HepG2 (cell line): ENCODE measurements around the gene CAPS. TPM values are rescaled to one million over a fixed set of nuclear protein-coding genes. Genes with fewer than 3 reads are reported as not detected.

Experiments used
- FOXJ3 ChIP-seq: sonication (generic); formaldehyde crosslinking; IDR thresholded peaks from 2 replicates; pipeline ENCODE4 v1.4.0; 2020; ENCODE audit warnings: missing genetic modification reagents, mild to moderate bottlenecking, borderline replicate concordance
- FOXM1 ChIP-seq: sonication (generic); formaldehyde crosslinking; IDR thresholded peaks from 2 replicates; pipeline ENCODE4 v1.5.0; 2020; ENCODE audit warnings: missing genetic modification reagents
- HDAC2 ChIP-seq: sonication (generic); formaldehyde crosslinking; IDR thresholded peaks from 2 replicates; pipeline ENCODE4 v1.4.0; 2020; ENCODE audit warnings: missing genetic modification reagents
- HMG20B ChIP-seq: conservative IDR thresholded peaks from 2 replicates; pipeline ENCODE4 v1.6.1; 2016; ENCODE audit warnings: missing genetic modification reagents, missing compliant biosample characterization
- NFATC3 ChIP-seq: sonication (generic); formaldehyde crosslinking; IDR thresholded peaks from 2 replicates; pipeline ENCODE4 v1.5.1; 2020; ENCODE audit warnings: mild to moderate bottlenecking, missing genetic modification reagents
- NR2F1 ChIP-seq, 2 experiments: fragments of 450-650 bp in 1 of 2; formaldehyde crosslinking in 1 of 2; IDR thresholded peaks; 2 replicates each; pipeline versions ENCODE4 v1.5.0 to v1.6.1; 2016 to 2020; ENCODE audit warnings: mild to moderate bottlenecking in 1 of 2, missing compliant biosample characterization in 1 of 2, missing genetic modification reagents in 1 of 2, moderate library complexity in 1 of 2
- POGZ ChIP-seq: sonication (generic); formaldehyde crosslinking; IDR thresholded peaks from 2 replicates; pipeline ENCODE4 v1.4.0; 2020; ENCODE audit warnings: mild to moderate bottlenecking, missing genetic modification reagents
- YEATS4 ChIP-seq: sonication (generic); formaldehyde crosslinking; IDR thresholded peaks from 2 replicates; pipeline ENCODE4 v1.4.0; 2020; ENCODE audit warnings: missing genetic modification reagents, borderline replicate concordance
- ZFYVE20 ChIP-seq: sonication (generic); formaldehyde crosslinking; IDR thresholded peaks from 2 replicates; pipeline ENCODE4 v1.8.0; 2023; ENCODE audit warnings: low read depth, mild to moderate bottlenecking, moderate library complexity, missing genetic modification reagents, borderline replicate concordance
- ZNF225 ChIP-seq: sonication (generic); formaldehyde crosslinking; IDR thresholded peaks from 2 replicates; pipeline ENCODE4 v1.4.0; 2020; ENCODE audit warnings: mild to moderate bottlenecking, missing genetic modification reagents
- ZNF451 ChIP-seq: sonication (generic); formaldehyde crosslinking; IDR thresholded peaks from 2 replicates; pipeline ENCODE4 v1.5.0; 2020; ENCODE audit warnings: mild to moderate bottlenecking, missing genetic modification reagents
- ZNF614 ChIP-seq: IDR thresholded peaks from 2 replicates; pipeline ENCODE4 v1.6.1; 2018; ENCODE audit warnings: missing biosample characterization, missing genetic modification reagents, inconsistent platforms, borderline replicate concordance
- polyA plus RNA-seq, 8 experiments: library from polyadenylated mRNA; depleted of rRNA in 3 of 8; stranded (reverse) in 7 of 8; unstranded in 1 of 8; fragments of >200 nt; fragmentation: Illumina TruSeq in 4 of 8; extraction: Trizol in 4 of 8; gene quantifications; 2 replicates each; pipeline versions ENCODE4 v1.2.1 to v1.2.3, GENCODE V29; 2011 to 2016; ENCODE audit warnings: low read depth in 4 of 8, missing spikeins in 1 of 8, mixed read lengths in 1 of 8; ENCODE audit not compliant: insufficient read depth in 1 of 8
- total RNA-seq, 5 experiments: library from RNA; depleted of rRNA; stranded (reverse); fragments of >200 nt; fragmentation: Illumina TruSeq; extraction: Trizol; gene quantifications; 2 replicates each; pipeline ENCODE4 v1.2.3, GENCODE V29; 2016; ENCODE audit warnings: low read depth in 1 of 5
- TF ChIP-seq, protein P1 (sequence below): sonication (generic); formaldehyde crosslinking; IDR thresholded peaks from 2 replicates; pipeline ENCODE4 v1.4.0; 2020; ENCODE audit warnings: missing genetic modification reagents, mild to moderate bottlenecking, borderline replicate concordance
- TF ChIP-seq, protein P2 (sequence below): sonication (generic); formaldehyde crosslinking; IDR thresholded peaks from 2 replicates; pipeline ENCODE4 v1.5.1; 2020; ENCODE audit warnings: mild to moderate bottlenecking, missing genetic modification reagents, borderline replicate concordance
- TF ChIP-seq, protein P3 (sequence below), 2 experiments: IDR thresholded peaks; 2 replicates each; pipeline ENCODE4 v1.6.1; 2011 to 2012; ENCODE audit warnings: low read length in 2 of 2, borderline replicate concordance in 1 of 2, low read depth in 1 of 2, mild to moderate bottlenecking in 1 of 2, moderate library complexity in 1 of 2
- TF ChIP-seq, protein P4 (sequence below): IDR thresholded peaks from 2 replicates; pipeline ENCODE4 v1.6.1; 2018; ENCODE audit warnings: missing genetic modification reagents

Gene CAPS
- total and polyA plus RNA-seq, 2 of the 13 experiments (the other 11 are each of a cell fraction or from before 2014, with no cell fraction given), result 3.1 TPM

DNA sequence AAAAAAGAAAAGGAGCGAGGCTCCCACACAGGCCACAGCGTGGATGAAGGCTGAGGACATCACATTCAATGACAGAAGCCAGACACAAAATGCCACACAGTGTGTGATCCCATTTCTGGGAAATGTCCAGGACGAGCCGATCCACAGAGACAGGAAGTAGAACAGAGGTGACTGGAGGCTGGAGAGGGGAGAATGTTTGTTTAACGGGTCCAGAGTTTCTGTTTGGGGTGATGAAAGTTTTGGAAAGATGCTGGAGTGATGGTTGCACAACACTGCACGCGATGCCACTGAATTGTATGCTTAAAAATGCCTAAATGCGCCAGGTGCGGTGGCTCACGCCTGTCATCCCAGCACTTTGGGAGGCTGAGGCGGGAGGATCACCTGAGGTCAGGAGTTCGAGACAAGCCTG lies 43.1 kb upstream of the CAPS start (continued):
- TF ChIP-seq ZNF614 (CRISPR knock-in tag) (peak; percentile 99), HDAC2 (CRISPR knock-in tag) (peak; percentile 98), ZFYVE20 (no peak), HMG20B (CRISPR knock-in tag) (peak; percentile 81; the same call in 1 of the 2 replicates), FOXJ3 (peak; percentile 91; the same call in 1 of the 2 replicates), ZNF225 (CRISPR knock-in tag) (no peak), NFATC3 (no peak), NR2F1 (CRISPR knock-in tag; IDR thresholded peaks at IDR 0.05) (peak in 1 of 2 experiments; percentile 25; a peak in 1 of 4 replicates), YEATS4 (CRISPR knock-in tag) (peak; percentile 55; the same call in 1 of the 2 replicates), ZNF451 (CRISPR knock-in tag) (0 out of 2 replicates have a peak, but pooled peaks have one; percentile 45), POGZ (CRISPR knock-in tag) (peak; percentile 89), FOXM1 (no peak)
- TF ChIP-seq, protein P1, sequence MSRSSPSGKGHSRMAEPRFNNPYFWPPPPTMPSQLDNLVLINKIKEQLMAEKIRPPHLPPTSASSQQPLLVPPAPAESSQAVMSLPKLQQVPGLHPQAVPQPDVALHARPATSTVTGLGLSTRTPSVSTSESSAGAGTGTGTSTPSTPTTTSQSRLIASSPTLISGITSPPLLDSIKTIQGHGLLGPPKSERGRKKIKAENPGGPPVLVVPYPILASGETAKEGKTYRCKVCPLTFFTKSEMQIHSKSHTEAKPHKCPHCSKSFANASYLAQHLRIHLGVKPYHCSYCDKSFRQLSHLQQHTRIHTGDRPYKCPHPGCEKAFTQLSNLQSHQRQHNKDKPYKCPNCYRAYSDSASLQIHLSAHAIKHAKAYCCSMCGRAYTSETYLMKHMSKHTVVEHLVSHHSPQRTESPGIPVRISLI (CRISPR knock-in tag), result peak; percentile 69
- TF ChIP-seq, protein P2, sequence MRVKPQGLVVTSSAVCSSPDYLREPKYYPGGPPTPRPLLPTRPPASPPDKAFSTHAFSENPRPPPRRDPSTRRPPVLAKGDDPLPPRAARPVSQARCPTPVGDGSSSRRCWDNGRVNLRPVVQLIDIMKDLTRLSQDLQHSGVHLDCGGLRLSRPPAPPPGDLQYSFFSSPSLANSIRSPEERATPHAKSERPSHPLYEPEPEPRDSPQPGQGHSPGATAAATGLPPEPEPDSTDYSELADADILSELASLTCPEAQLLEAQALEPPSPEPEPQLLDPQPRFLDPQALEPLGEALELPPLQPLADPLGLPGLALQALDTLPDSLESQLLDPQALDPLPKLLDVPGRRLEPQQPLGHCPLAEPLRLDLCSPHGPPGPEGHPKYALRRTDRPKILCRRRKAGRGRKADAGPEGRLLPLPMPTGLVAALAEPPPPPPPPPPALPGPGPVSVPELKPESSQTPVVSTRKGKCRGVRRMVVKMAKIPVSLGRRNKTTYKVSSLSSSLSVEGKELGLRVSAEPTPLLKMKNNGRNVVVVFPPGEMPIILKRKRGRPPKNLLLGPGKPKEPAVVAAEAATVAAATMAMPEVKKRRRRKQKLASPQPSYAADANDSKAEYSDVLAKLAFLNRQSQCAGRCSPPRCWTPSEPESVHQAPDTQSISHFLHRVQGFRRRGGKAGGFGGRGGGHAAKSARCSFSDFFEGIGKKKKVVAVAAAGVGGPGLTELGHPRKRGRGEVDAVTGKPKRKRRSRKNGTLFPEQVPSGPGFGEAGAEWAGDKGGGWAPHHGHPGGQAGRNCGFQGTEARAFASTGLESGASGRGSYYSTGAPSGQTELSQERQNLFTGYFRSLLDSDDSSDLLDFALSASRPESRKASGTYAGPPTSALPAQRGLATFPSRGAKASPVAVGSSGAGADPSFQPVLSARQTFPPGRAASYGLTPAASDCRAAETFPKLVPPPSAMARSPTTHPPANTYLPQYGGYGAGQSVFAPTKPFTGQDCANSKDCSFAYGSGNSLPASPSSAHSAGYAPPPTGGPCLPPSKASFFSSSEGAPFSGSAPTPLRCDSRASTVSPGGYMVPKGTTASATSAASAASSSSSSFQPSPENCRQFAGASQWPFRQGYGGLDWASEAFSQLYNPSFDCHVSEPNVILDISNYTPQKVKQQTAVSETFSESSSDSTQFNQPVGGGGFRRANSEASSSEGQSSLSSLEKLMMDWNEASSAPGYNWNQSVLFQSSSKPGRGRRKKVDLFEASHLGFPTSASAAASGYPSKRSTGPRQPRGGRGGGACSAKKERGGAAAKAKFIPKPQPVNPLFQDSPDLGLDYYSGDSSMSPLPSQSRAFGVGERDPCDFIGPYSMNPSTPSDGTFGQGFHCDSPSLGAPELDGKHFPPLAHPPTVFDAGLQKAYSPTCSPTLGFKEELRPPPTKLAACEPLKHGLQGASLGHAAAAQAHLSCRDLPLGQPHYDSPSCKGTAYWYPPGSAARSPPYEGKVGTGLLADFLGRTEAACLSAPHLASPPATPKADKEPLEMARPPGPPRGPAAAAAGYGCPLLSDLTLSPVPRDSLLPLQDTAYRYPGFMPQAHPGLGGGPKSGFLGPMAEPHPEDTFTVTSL, result peak; percentile 88
- TF ChIP-seq, protein P3, sequence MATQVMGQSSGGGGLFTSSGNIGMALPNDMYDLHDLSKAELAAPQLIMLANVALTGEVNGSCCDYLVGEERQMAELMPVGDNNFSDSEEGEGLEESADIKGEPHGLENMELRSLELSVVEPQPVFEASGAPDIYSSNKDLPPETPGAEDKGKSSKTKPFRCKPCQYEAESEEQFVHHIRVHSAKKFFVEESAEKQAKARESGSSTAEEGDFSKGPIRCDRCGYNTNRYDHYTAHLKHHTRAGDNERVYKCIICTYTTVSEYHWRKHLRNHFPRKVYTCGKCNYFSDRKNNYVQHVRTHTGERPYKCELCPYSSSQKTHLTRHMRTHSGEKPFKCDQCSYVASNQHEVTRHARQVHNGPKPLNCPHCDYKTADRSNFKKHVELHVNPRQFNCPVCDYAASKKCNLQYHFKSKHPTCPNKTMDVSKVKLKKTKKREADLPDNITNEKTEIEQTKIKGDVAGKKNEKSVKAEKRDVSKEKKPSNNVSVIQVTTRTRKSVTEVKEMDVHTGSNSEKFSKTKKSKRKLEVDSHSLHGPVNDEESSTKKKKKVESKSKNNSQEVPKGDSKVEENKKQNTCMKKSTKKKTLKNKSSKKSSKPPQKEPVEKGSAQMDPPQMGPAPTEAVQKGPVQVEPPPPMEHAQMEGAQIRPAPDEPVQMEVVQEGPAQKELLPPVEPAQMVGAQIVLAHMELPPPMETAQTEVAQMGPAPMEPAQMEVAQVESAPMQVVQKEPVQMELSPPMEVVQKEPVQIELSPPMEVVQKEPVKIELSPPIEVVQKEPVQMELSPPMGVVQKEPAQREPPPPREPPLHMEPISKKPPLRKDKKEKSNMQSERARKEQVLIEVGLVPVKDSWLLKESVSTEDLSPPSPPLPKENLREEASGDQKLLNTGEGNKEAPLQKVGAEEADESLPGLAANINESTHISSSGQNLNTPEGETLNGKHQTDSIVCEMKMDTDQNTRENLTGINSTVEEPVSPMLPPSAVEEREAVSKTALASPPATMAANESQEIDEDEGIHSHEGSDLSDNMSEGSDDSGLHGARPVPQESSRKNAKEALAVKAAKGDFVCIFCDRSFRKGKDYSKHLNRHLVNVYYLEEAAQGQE (IDR thresholded peaks at IDR 0.05; ENCODE audit: borderline replicate concordance in 1 of 2, low read depth in 1 of 2, low read length in 2 of 2), result peak in 1 of 2 experiments; percentile 62; a peak in 1 of 4 replicates
- TF ChIP-seq, protein P4, sequence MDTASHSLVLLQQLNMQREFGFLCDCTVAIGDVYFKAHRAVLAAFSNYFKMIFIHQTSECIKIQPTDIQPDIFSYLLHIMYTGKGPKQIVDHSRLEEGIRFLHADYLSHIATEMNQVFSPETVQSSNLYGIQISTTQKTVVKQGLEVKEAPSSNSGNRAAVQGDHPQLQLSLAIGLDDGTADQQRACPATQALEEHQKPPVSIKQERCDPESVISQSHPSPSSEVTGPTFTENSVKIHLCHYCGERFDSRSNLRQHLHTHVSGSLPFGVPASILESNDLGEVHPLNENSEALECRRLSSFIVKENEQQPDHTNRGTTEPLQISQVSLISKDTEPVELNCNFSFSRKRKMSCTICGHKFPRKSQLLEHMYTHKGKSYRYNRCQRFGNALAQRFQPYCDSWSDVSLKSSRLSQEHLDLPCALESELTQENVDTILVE, result peak; percentile 92
